HCT116 (cell line): ENCODE results near the gene CHSY1. TPM values are rescaled to one million over a fixed set of nuclear protein-coding genes. Genes with fewer than 3 reads are reported as not detected.

Source experiments
- ATAC-seq: fragments of 200-7000 bp; cut with Tn5 transposase; 2 replicates; pipeline ENCODE4 v1.9.1; 2020; ENCODE audit warnings: mild to moderate bottlenecking, moderate library complexity
- BruUV-seq: library from RNA; stranded (reverse); fragments of 400-500 nt; replicated peaks from 2 replicates; lab custom pipeline; 2021; lab: Mats Ljungman, UMichigan
- CTCF ChIA-PET: fragments of 300-600 bp; sonication (Branson Sonifier 250); formaldehyde crosslinking; loops from one replicate; lab custom pipeline; 2021; ENCODE audit warnings: antibody characterized with exemption; lab: Charles Lee
- POLR2A ChIA-PET: fragments of 300-600, 350-600 bp; sonication (Branson Sonifier 250); formaldehyde crosslinking; loops from one replicate; lab custom pipeline; 2021; ENCODE audit warnings: antibody characterized with exemption; lab: Charles Lee
- RAD21 ChIA-PET, 2 experiments: fragments of 300-600 bp; sonication (Branson Sonifier 250); formaldehyde crosslinking; loops; one replicate each; lab custom pipeline; 2023; ENCODE audit warnings: low total read pairs in 2 of 2; ENCODE audit not compliant: uncharacterized antibody in 2 of 2, unreplicated experiment in 2 of 2, low non-redundant PET in 1 of 2; lab: Charles Lee
- DNase-seq: peaks from one replicate; pipeline ENCODE4 v3.0.0-alpha.2; 2010; ENCODE audit warnings: low read depth, low spot score
- H2AFZ ChIP-seq: fragments of 200-600 bp; shearing (Covaris generic), sonication (generic); 2 replicates; pipeline ENCODE4 v1.6.1; 2017; ENCODE audit warnings: low read depth, mixed run types, mixed read lengths, antibody characterized with exemption, low read length; ENCODE audit not compliant: poor library complexity, severe bottlenecking
- H3K27ac ChIP-seq: 2 replicates; pipeline ENCODE4 v1.5.1; 2012; ENCODE audit warnings: low read depth, low read length
- H3K27me3 ChIP-seq: fragments of 200-600 bp; sonication (generic); 2 replicates; pipeline ENCODE4 v1.6.1; 2016; ENCODE audit warnings: mixed run types, low read length, mixed read lengths; ENCODE audit not compliant: insufficient read depth
- H3K36me3 ChIP-seq, 2 experiments: fragments of 200-500 bp in 1 of 2; fragments of 200-600 bp in 1 of 2; sonication (Bioruptor generic) in 1 of 2; sonication (generic) in 1 of 2; 2 replicates each; pipeline versions ENCODE4 v1.5.1 to v1.6.1; 2014 to 2016; ENCODE audit warnings: low read length in 2 of 2, inconsistent platforms in 1 of 2, mixed read lengths in 1 of 2, mixed run types in 1 of 2; ENCODE audit not compliant: insufficient read depth in 2 of 2, control insufficient read depth in 1 of 2
- H3K4me1 ChIP-seq, 2 experiments: fragments of 200-600 bp in 1 of 2; sonication (generic) in 1 of 2; 2 replicates each; pipeline versions ENCODE4 v1.5.1 to v1.6.1; 2012 to 2017; ENCODE audit warnings: low read length in 2 of 2, inconsistent platforms in 1 of 2, mild to moderate bottlenecking in 1 of 2, mixed read lengths in 1 of 2, mixed run types in 1 of 2, moderate library complexity in 1 of 2; ENCODE audit not compliant: insufficient read depth in 2 of 2, control insufficient read depth in 1 of 2
- H3K4me2 ChIP-seq: fragments of 200-600 bp; sonication (generic); 2 replicates; pipeline ENCODE4 v1.6.1; 2017; ENCODE audit warnings: mixed run types, low read length, mixed read lengths
- H3K4me3 ChIP-seq, 2 experiments: fragments of 200-600 bp in 1 of 2; sonication (generic) in 1 of 2; replicated peaks in 1 of 2; 2 replicates each; pipeline ENCODE4 v1.5.1; 2011 to 2016; ENCODE audit warnings: low read length in 2 of 2, control low read depth in 1 of 2, low read depth in 1 of 2, mild to moderate bottlenecking in 1 of 2, mixed read lengths in 1 of 2, mixed run types in 1 of 2
- H3K79me2 ChIP-seq: fragments of 200-600 bp; sonication (generic); 2 replicates; pipeline ENCODE4 v1.6.1; 2017; ENCODE audit warnings: mild to moderate bottlenecking, mixed run types, low read length, moderate library complexity, mixed read lengths; ENCODE audit not compliant: insufficient read depth
- H3K9ac ChIP-seq: fragments of 200-600 bp; sonication (generic); 2 replicates; pipeline ENCODE4 v1.6.1; 2016; ENCODE audit warnings: low read length, mixed read lengths
- H3K9me2 ChIP-seq: fragments of 200-600 bp; sonication (generic), shearing (Covaris generic); 2 replicates; pipeline ENCODE4 v1.6.1; 2017; ENCODE audit warnings: mixed run types, mild to moderate bottlenecking, moderate library complexity; ENCODE audit not compliant: insufficient read depth
- H3K9me3 ChIP-seq, 2 experiments: fragments of 200-500 bp in 1 of 2; fragments of 200-600 bp in 1 of 2; sonication (Bioruptor generic) in 1 of 2; sonication (generic) in 1 of 2; 2 replicates each; pipeline ENCODE4 v1.6.1; 2014 to 2017; ENCODE audit warnings: low read length in 2 of 2, mixed read lengths in 2 of 2, inconsistent platforms in 1 of 2, low read depth in 1 of 2, mild to moderate bottlenecking in 1 of 2, mixed run types in 1 of 2, moderate library complexity in 1 of 2; ENCODE audit not compliant: control insufficient read depth in 1 of 2, insufficient read depth in 1 of 2
- H4K20me1 ChIP-seq: fragments of 200-600 bp; sonication (generic), shearing (Covaris generic); 2 replicates; pipeline ENCODE4 v1.6.1; 2017; ENCODE audit warnings: mixed run types, mild to moderate bottlenecking, moderate library complexity; ENCODE audit not compliant: insufficient read depth
- CBX3 ChIP-seq: IDR thresholded peaks from 2 replicates; pipeline ENCODE4 v1.6.1; 2012; ENCODE audit warnings: low read depth
- CEBPB ChIP-seq: IDR thresholded peaks from 2 replicates; pipeline ENCODE4 v1.6.1; 2012; ENCODE audit warnings: low read depth
- EZH2 ChIP-seq: fragments of 200-600 bp; sonication (generic); IDR thresholded peaks from 2 replicates; pipeline ENCODE4 v1.6.1; 2017; ENCODE audit warnings: antibody characterized with exemption, mixed run types
- EZH2phosphoT487 ChIP-seq: fragments of 200-600 bp; IDR thresholded peaks from 2 replicates; pipeline ENCODE4 v1.6.1; 2018; ENCODE audit warnings: antibody characterized with exemption, borderline replicate concordance
- FOSL1 ChIP-seq: IDR thresholded peaks from 2 replicates; pipeline ENCODE4 v1.6.1; 2012; ENCODE audit warnings: low read depth
- JUND ChIP-seq: IDR thresholded peaks from 2 replicates; pipeline ENCODE4 v1.6.1; 2012
- POLR2A ChIP-seq: IDR thresholded peaks from 2 replicates; pipeline ENCODE4 v1.7.0; 2011; ENCODE audit warnings: borderline replicate concordance; ENCODE audit not compliant: insufficient read depth, insufficient read length; ENCODE audit errors: extremely low read depth
- POLR2AphosphoS5 ChIP-seq: IDR thresholded peaks from 2 replicates; pipeline ENCODE4 v1.6.1; 2011; ENCODE audit warnings: mild to moderate bottlenecking, low read depth, low read length, moderate library complexity
- SIN3A ChIP-seq: IDR thresholded peaks from 2 replicates; pipeline ENCODE4 v1.6.1; 2012; ENCODE audit warnings: low read depth
- SP1 ChIP-seq: IDR thresholded peaks from 2 replicates; pipeline ENCODE4 v1.6.1; 2012; ENCODE audit warnings: low read depth
- SRF ChIP-seq: IDR thresholded peaks from 2 replicates; pipeline ENCODE4 v1.6.1; 2012; ENCODE audit warnings: low read depth
- TCF7L2 ChIP-seq: IDR thresholded peaks from 2 replicates; pipeline ENCODE4 v1.7.0; 2011; ENCODE audit warnings: borderline replicate concordance, inconsistent platforms; ENCODE audit not compliant: insufficient read depth, insufficient read length; ENCODE audit errors: extremely low read depth
- YY1 ChIP-seq: IDR thresholded peaks from 2 replicates; pipeline ENCODE4 v1.6.1; 2011; ENCODE audit warnings: low read length, low read depth, moderate library complexity, mild to moderate bottlenecking; ENCODE audit not compliant: insufficient replicate concordance; ENCODE audit errors: extremely low read depth
- ZFX ChIP-seq: fragments of 450-650 bp; IDR thresholded peaks from 2 replicates; pipeline ENCODE4 v1.6.1; 2017
- ZNF274 ChIP-seq: fragments of 200-500 bp; sonication (Bioruptor generic); IDR thresholded peaks from 2 replicates; pipeline ENCODE4 v1.6.1; 2014; ENCODE audit warnings: mild to moderate bottlenecking, low read depth, low read length, inconsistent platforms
- intact Hi-C: fragments of 100-400 bp; cut with micrococcal nuclease; formaldehyde crosslinking; loops from 2 replicates; pipeline ENCODE4 v1.10.0; 2022
- total RNA-seq: library from RNA; stranded (reverse); gene quantifications from one replicate; pipeline ENCODE4 v1.2.1, GENCODE V29; 2021; ENCODE audit not compliant: unreplicated experiment
- TF ChIP-seq, protein P1 (sequence below): IDR thresholded peaks from 2 replicates; pipeline ENCODE4 v1.6.1; 2011; ENCODE audit warnings: mild to moderate bottlenecking, low read length, moderate library complexity; ENCODE audit not compliant: insufficient replicate concordance; ENCODE audit errors: extremely low read depth
- TF ChIP-seq, protein P2 (sequence below): IDR thresholded peaks from 2 replicates; pipeline ENCODE4 v1.6.1; 2012
- TF ChIP-seq, protein P3 (sequence below), 3 experiments: fragments of 200-600 bp in 1 of 3; sonication (generic) in 1 of 3; IDR thresholded peaks in 2 of 3; conservative IDR thresholded peaks in 1 of 3; 2 replicates each; pipeline ENCODE4 v1.5.1; 2012 to 2017; ENCODE audit warnings: low read depth in 2 of 3, low read length in 2 of 3, antibody characterized with exemption in 1 of 3, borderline replicate concordance in 1 of 3, control low read depth in 1 of 3, mild to moderate bottlenecking in 1 of 3, mixed read lengths in 1 of 3, mixed run types in 1 of 3, moderate library complexity in 1 of 3; ENCODE audit not compliant: insufficient read depth in 1 of 3
- TF ChIP-seq, protein P4 (sequence below): IDR thresholded peaks from 2 replicates; pipeline ENCODE4 v1.6.1; 2012; ENCODE audit warnings: low read depth
- TF ChIP-seq, protein P5 (sequence below): IDR thresholded peaks from 2 replicates; pipeline ENCODE4 v1.6.1; 2012

Gene CHSY1
- total RNA-seq, 1 experiment from 2014 or later = 25.4 TPM

DNA sequence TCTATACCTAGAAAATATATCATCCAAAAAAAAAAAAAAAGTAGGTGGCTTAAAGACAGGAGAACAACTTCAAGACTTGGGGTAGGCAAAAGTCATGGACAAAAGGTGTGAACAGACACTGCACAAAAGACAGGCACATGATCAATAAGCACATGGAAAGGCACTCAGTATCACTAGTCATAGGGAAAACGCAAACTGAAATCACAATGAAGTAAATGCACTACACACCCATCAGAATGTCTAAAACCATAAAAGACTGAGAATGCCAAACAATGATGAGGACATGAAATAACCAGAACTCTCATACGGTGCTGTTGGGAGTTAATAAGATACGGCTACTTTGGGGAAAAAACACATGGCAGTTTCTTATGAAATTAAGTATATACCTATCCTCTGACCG lies 40.0 kb downstream of the CHSY1 start:
- TF ChIP-seq SIN3A (no peak), ZNF274 (no peak), CBX3 (no peak), EZH2 (no peak), YY1 (no peak), JUND (no peak), SRF (no peak), POLR2A (no peak), EZH2phosphoT487 (no peak), TCF7L2 (no peak), ZFX (no peak), FOSL1 (no peak), SP1 (no peak), POLR2AphosphoS5 (no peak), CEBPB (no peak)
- TF ChIP-seq, protein P1, sequence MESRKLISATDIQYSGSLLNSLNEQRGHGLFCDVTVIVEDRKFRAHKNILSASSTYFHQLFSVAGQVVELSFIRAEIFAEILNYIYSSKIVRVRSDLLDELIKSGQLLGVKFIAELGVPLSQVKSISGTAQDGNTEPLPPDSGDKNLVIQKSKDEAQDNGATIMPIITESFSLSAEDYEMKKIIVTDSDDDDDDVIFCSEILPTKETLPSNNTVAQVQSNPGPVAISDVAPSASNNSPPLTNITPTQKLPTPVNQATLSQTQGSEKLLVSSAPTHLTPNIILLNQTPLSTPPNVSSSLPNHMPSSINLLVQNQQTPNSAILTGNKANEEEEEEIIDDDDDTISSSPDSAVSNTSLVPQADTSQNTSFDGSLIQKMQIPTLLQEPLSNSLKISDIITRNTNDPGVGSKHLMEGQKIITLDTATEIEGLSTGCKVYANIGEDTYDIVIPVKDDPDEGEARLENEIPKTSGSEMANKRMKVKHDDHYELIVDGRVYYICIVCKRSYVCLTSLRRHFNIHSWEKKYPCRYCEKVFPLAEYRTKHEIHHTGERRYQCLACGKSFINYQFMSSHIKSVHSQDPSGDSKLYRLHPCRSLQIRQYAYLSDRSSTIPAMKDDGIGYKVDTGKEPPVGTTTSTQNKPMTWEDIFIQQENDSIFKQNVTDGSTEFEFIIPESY = no peak
- TF ChIP-seq, protein P2, sequence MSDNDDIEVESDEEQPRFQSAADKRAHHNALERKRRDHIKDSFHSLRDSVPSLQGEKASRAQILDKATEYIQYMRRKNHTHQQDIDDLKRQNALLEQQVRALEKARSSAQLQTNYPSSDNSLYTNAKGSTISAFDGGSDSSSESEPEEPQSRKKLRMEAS = no peak
- TF ChIP-seq, protein P3, sequence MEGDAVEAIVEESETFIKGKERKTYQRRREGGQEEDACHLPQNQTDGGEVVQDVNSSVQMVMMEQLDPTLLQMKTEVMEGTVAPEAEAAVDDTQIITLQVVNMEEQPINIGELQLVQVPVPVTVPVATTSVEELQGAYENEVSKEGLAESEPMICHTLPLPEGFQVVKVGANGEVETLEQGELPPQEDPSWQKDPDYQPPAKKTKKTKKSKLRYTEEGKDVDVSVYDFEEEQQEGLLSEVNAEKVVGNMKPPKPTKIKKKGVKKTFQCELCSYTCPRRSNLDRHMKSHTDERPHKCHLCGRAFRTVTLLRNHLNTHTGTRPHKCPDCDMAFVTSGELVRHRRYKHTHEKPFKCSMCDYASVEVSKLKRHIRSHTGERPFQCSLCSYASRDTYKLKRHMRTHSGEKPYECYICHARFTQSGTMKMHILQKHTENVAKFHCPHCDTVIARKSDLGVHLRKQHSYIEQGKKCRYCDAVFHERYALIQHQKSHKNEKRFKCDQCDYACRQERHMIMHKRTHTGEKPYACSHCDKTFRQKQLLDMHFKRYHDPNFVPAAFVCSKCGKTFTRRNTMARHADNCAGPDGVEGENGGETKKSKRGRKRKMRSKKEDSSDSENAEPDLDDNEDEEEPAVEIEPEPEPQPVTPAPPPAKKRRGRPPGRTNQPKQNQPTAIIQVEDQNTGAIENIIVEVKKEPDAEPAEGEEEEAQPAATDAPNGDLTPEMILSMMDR (IDR thresholded peaks at IDR 0.05 in 2 of 3, conservative IDR thresholded peaks at IDR 0.05 in 1 of 3; ENCODE audit: borderline replicate concordance in 1 of 3, insufficient read depth in 1 of 3, low read depth in 2 of 3, low read length in 2 of 3) = no peak
- TF ChIP-seq, protein P4, sequence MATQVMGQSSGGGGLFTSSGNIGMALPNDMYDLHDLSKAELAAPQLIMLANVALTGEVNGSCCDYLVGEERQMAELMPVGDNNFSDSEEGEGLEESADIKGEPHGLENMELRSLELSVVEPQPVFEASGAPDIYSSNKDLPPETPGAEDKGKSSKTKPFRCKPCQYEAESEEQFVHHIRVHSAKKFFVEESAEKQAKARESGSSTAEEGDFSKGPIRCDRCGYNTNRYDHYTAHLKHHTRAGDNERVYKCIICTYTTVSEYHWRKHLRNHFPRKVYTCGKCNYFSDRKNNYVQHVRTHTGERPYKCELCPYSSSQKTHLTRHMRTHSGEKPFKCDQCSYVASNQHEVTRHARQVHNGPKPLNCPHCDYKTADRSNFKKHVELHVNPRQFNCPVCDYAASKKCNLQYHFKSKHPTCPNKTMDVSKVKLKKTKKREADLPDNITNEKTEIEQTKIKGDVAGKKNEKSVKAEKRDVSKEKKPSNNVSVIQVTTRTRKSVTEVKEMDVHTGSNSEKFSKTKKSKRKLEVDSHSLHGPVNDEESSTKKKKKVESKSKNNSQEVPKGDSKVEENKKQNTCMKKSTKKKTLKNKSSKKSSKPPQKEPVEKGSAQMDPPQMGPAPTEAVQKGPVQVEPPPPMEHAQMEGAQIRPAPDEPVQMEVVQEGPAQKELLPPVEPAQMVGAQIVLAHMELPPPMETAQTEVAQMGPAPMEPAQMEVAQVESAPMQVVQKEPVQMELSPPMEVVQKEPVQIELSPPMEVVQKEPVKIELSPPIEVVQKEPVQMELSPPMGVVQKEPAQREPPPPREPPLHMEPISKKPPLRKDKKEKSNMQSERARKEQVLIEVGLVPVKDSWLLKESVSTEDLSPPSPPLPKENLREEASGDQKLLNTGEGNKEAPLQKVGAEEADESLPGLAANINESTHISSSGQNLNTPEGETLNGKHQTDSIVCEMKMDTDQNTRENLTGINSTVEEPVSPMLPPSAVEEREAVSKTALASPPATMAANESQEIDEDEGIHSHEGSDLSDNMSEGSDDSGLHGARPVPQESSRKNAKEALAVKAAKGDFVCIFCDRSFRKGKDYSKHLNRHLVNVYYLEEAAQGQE = no peak
- TF ChIP-seq, protein P5, sequence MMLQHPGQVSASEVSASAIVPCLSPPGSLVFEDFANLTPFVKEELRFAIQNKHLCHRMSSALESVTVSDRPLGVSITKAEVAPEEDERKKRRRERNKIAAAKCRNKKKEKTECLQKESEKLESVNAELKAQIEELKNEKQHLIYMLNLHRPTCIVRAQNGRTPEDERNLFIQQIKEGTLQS = no peak
- TF ChIP-seq, all 23 proteins: peak for 0
- ChIA-PET RAD21 (no interaction called here), CTCF (no interaction called here), POLR2A (no interaction called here)
- Histone ChIP-seq H3K9me3 (no peaks in the 10 kb centered on the region), H2AFZ (no peak overlapping the region), H3K4me2 (no peak overlapping the region), H3K9ac (no peak overlapping the region), H4K20me1 (peaks cover 20% of the 10 kb centered on the region; the same call in 1 of the 2 replicates), H3K27me3 (no peaks in the 10 kb centered on the region), H3K27ac (no peak overlapping the region), H3K4me3 (no peak overlapping the region), H3K4me1 (no peaks in the 10 kb centered on the region; a peak in 1 of 4 replicates), H3K79me2 (peaks cover 97% of the 10 kb centered on the region), H3K9me2 (no peaks in the 10 kb centered on the region), H3K36me3 (no peaks in the 10 kb centered on the region)
- intact Hi-C loops = no loop called here
- no peak for ATAC-seq
- BruUV-seq = no TSS peak
- DNase-seq = no peak
